ENCODE results near the gene PPARG. TPM values are rescaled to one million over a fixed set of nuclear protein-coding genes. Genes with fewer than 3 reads are reported as not detected.

Gene PPARG
- total RNA-seq, 1 experiment from 2014 or later = 71.6 TPM

DNA sequence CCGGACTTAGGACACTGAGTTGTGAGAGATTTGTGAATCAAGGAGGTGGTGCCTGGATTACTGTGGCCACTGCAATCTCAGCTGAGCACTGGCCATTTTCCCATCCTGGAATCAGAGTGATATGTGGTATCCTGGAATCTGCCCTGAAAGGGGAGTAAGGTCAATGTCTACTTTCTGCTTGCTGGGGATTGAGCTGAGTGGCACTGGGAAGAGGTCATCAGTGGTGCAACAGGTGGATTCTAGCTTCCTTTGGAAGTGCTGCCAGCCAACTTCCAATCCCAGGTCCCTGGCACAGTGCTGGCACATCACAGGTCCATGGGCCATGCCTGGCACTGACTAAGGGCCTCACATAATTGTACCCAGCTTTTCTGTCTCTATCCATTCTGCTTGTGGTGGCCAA, 174.8 kb downstream of the PPARG start:
- intact Hi-C loops (cut with micrococcal nuclease) = no loop called here
- H3K79me2 ChIP-seq (ENCODE audit: insufficient read depth, low read length) = no peaks in the 10 kb centered on the region
- no peak overlapping the region for H2AFZ ChIP-seq (ENCODE audit: low read depth, low read length, poor library complexity, severe bottlenecking)
- no TSS peak for BruUV-seq (replicated peaks)
- ATAC-seq (no peak), DNase-seq (ENCODE audit: low read depth, low spot score) (no peak)
- no peak overlapping the region for H3K4me3 ChIP-seq (replicated peaks in 1 of 2; ENCODE audit: low read depth in 1 of 2, low read length in 2 of 2)
- H3K27ac ChIP-seq (ENCODE audit: low read depth, low read length) = no peak overlapping the region
- no peaks in the 10 kb centered on the region for H4K20me1 ChIP-seq (ENCODE audit: insufficient read depth)
- ChIA-PET CTCF (no interaction called here), POLR2A (interaction anchor here (1.9 kb wide), 1 partner anchor 21 kb away, joined by 5 read pairs; the partner anchor contains the start of gene TSEN2), RAD21 (ENCODE audit: low non-redundant PET in 1 of 2, low total read pairs in 2 of 2, uncharacterized antibody in 2 of 2, unreplicated experiment in 2 of 2) (no interaction called here)
- no peaks in the 10 kb centered on the region for H3K27me3 ChIP-seq (ENCODE audit: insufficient read depth, low read length)
- H3K9me2 ChIP-seq (ENCODE audit: insufficient read depth) = no peaks in the 10 kb centered on the region
- H3K9ac ChIP-seq (ENCODE audit: low read length) = no peak overlapping the region
- TF ChIP-seq SIN3A (IDR thresholded peaks at IDR 0.05; ENCODE audit: low read depth) = no peak
- H3K4me1 ChIP-seq (ENCODE audit: control insufficient read depth in 1 of 2, insufficient read depth in 2 of 2, low read length in 2 of 2) = peaks cover 0 to 24% of the 10 kb centered on the region in 2 experiments; a peak in 1 of 4 replicates
- H3K4me2 ChIP-seq (ENCODE audit: low read length) = no peak overlapping the region
- H3K36me3 ChIP-seq (ENCODE audit: control insufficient read depth in 1 of 2, insufficient read depth in 2 of 2, low read length in 2 of 2) = no peaks in the 10 kb centered on the region
- no peaks in the 10 kb centered on the region for H3K9me3 ChIP-seq (ENCODE audit: control insufficient read depth in 1 of 2, insufficient read depth in 1 of 2, low read depth in 1 of 2, low read length in 2 of 2)

DNA sequence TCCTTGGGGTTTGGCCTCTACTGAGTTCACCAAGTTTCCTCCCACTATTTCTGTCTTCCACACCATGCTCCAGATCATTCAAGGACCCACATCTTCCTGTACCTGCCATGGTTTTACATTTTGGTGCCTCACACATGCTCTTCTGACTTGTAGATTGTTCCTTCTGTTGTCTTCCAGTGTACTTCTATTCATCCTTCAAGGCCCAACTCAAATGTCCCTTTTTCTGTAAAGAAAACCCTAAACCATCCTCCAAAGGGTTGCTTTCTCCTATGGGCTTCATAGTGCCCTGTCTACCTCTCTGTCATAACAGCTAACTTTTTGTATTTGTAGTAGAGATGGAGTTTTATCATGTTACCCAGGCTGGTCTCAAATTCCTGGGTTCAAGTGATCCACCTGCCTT, 175.3 kb downstream of the PPARG start:
- ChIA-PET RAD21 (ENCODE audit: low non-redundant PET in 1 of 2, low total read pairs in 2 of 2, uncharacterized antibody in 2 of 2, unreplicated experiment in 2 of 2) (no interaction called here), CTCF (no interaction called here), POLR2A (interaction anchor here (1.9 kb wide), 1 partner anchor 20 kb away, joined by 5 read pairs; the partner anchor contains the start of gene TSEN2)
- H3K79me2 ChIP-seq (ENCODE audit: insufficient read depth, low read length) = no peaks in the 10 kb centered on the region
- H3K36me3 ChIP-seq (ENCODE audit: control insufficient read depth in 1 of 2, insufficient read depth in 2 of 2, low read length in 2 of 2) = no peaks in the 10 kb centered on the region
- H3K27me3 ChIP-seq (ENCODE audit: insufficient read depth, low read length) = no peaks in the 10 kb centered on the region
- no peak overlapping the region for H3K4me2 ChIP-seq (ENCODE audit: low read length)
- ATAC-seq = no peak
- BruUV-seq (replicated peaks) = no TSS peak
- no peak overlapping the region for H3K9ac ChIP-seq (ENCODE audit: low read length)
- H3K27ac ChIP-seq (ENCODE audit: low read depth, low read length) = no peak overlapping the region
- peaks cover 0 to 29% of the 10 kb centered on the region in 2 experiments; a peak in 1 of 4 replicates for H3K4me1 ChIP-seq (ENCODE audit: control insufficient read depth in 1 of 2, insufficient read depth in 2 of 2, low read length in 2 of 2)
- intact Hi-C loops (cut with micrococcal nuclease) = no loop called here
- no peaks in the 10 kb centered on the region for H3K9me3 ChIP-seq (ENCODE audit: control insufficient read depth in 1 of 2, insufficient read depth in 1 of 2, low read depth in 1 of 2, low read length in 2 of 2)
- DNase-seq (ENCODE audit: low read depth, low spot score) = no peak
- no peak for TF ChIP-seq TCF7L2 (IDR thresholded peaks at IDR 0.05; ENCODE audit: borderline replicate concordance, extremely low read depth, insufficient read depth, insufficient read length)
- TF ChIP-seq ZFX (IDR thresholded peaks at IDR 0.05) = no peak
- no peak for TF ChIP-seq SRF (IDR thresholded peaks at IDR 0.05; ENCODE audit: low read depth)
- no peak for TF ChIP-seq POLR2A (IDR thresholded peaks at IDR 0.05; ENCODE audit: borderline replicate concordance, extremely low read depth, insufficient read depth, insufficient read length)
- TF ChIP-seq ELF1 (IDR thresholded peaks at IDR 0.05; ENCODE audit: borderline replicate concordance, low read depth) = no peak
- TF ChIP-seq, protein P1, sequence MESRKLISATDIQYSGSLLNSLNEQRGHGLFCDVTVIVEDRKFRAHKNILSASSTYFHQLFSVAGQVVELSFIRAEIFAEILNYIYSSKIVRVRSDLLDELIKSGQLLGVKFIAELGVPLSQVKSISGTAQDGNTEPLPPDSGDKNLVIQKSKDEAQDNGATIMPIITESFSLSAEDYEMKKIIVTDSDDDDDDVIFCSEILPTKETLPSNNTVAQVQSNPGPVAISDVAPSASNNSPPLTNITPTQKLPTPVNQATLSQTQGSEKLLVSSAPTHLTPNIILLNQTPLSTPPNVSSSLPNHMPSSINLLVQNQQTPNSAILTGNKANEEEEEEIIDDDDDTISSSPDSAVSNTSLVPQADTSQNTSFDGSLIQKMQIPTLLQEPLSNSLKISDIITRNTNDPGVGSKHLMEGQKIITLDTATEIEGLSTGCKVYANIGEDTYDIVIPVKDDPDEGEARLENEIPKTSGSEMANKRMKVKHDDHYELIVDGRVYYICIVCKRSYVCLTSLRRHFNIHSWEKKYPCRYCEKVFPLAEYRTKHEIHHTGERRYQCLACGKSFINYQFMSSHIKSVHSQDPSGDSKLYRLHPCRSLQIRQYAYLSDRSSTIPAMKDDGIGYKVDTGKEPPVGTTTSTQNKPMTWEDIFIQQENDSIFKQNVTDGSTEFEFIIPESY (IDR thresholded peaks at IDR 0.05; ENCODE audit: extremely low read depth, insufficient replicate concordance, low read length) = no peak
- TF ChIP-seq EGR1 (IDR thresholded peaks at IDR 0.05; ENCODE audit: low read depth) = no peak
- TF ChIP-seq ZNF274 (IDR thresholded peaks at IDR 0.05; ENCODE audit: low read depth, low read length) = no peak
- TF ChIP-seq CBX3 (IDR thresholded peaks at IDR 0.05; ENCODE audit: low read depth) = no peak
- TF ChIP-seq, protein P2, sequence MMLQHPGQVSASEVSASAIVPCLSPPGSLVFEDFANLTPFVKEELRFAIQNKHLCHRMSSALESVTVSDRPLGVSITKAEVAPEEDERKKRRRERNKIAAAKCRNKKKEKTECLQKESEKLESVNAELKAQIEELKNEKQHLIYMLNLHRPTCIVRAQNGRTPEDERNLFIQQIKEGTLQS (IDR thresholded peaks at IDR 0.05) = no peak
- TF ChIP-seq JUND (IDR thresholded peaks at IDR 0.05) = no peak
- TF ChIP-seq CEBPB (IDR thresholded peaks at IDR 0.05; ENCODE audit: low read depth) = no peak
- H3K4me3 ChIP-seq (replicated peaks in 1 of 2; ENCODE audit: low read depth in 1 of 2, low read length in 2 of 2) = no peak overlapping the region
- no peaks in the 10 kb centered on the region for H4K20me1 ChIP-seq (ENCODE audit: insufficient read depth)
- H3K9me2 ChIP-seq (ENCODE audit: insufficient read depth) = no peaks in the 10 kb centered on the region
- H2AFZ ChIP-seq (ENCODE audit: low read depth, low read length, poor library complexity, severe bottlenecking) = no peak overlapping the region
